Vagina (tissue), 2 donors: Measurements from ENCODE around the gene KRT86. TPM values are rescaled to one million over a fixed set of nuclear protein-coding genes. Genes with fewer than 3 reads are reported as not detected.

Experiments
- DNase-seq, 2 donors: peaks; one replicate each; pipeline ENCODE4 v3.0.0-alpha.2; 2017; ENCODE audit errors: extremely low spot score in 2 of 2
- H3K27ac ChIP-seq: fragments of 200-600 bp; sonication (generic); one replicate; pipeline ENCODE4 v1.5.1; 2019
- H3K27me3 ChIP-seq: fragments of 200-600 bp; sonication (generic); one replicate; pipeline ENCODE4 v1.5.1; 2019
- H3K36me3 ChIP-seq, 2 donors: fragments of 200-600 bp; sonication (generic); one replicate each; pipeline ENCODE4 v1.5.1; 2017 to 2019
- H3K4me1 ChIP-seq: fragments of 200-600 bp; sonication (generic); one replicate; pipeline ENCODE4 v1.5.1; 2019
- H3K4me3 ChIP-seq, 2 donors: fragments of 200-600 bp; sonication (generic); 1 replicate in 1 of 2; 2 replicates in 1 of 2; pipeline ENCODE4 v1.5.1; 2016 to 2019
- H3K9me3 ChIP-seq: fragments of 200-600 bp; sonication (generic); one replicate; pipeline ENCODE4 v1.5.1; 2019
- CTCF ChIP-seq, 3 experiments: fragments of 450-650 bp in 2 of 3; fragments of 200-600 bp in 1 of 3; sonication (generic) in 1 of 3; IDR thresholded peaks; one replicate each; pipeline ENCODE4 v1.5.1; 2017 to 2019; ENCODE audit warnings: antibody characterized with exemption in 3 of 3, mild to moderate bottlenecking in 2 of 3, moderate library complexity in 2 of 3
- POLR2A ChIP-seq, 2 donors: fragments of 450-650 bp; IDR thresholded peaks; one replicate each; pipeline ENCODE4 v1.6.1; 2017; ENCODE audit warnings: antibody characterized with exemption in 2 of 2, mild to moderate bottlenecking in 2 of 2, moderate library complexity in 2 of 2
- POLR2AphosphoS5 ChIP-seq, 2 donors: sonication (generic); formaldehyde crosslinking; IDR thresholded peaks; one replicate each; pipeline ENCODE4 v1.9.0; 2017; ENCODE audit warnings: antibody characterized with exemption in 2 of 2, mild to moderate bottlenecking in 2 of 2, low read depth in 1 of 2; ENCODE audit not compliant: insufficient read depth in 1 of 2
- intact Hi-C: fragments of 100-400 bp; cut with DNase I; formaldehyde crosslinking; loops from one replicate; pipeline ENCODE4 v1.15.1; 2023
- total RNA-seq: library from RNA; depleted of rRNA; stranded (reverse); fragments of >200 nt; gene quantifications from one replicate; pipeline ENCODE4 v1.2.3, GENCODE V29; 2016

The KRT86 gene
- total RNA-seq, 1 donor from 2014 or later: not detected

- H3K27me3 ChIP-seq: no peaks in the 10 kb centered on the region
- H3K36me3 ChIP-seq: no peaks in the 10 kb centered on the region
- H3K4me3 ChIP-seq: no peak overlapping the region
- H3K9me3 ChIP-seq: no peaks in the 10 kb centered on the region
- TF ChIP-seq CTCF (IDR thresholded peaks at IDR 0.05) (no peak), POLR2A (IDR thresholded peaks at IDR 0.05) (no peak), POLR2AphosphoS5 (IDR thresholded peaks at IDR 0.05; ENCODE audit: insufficient read depth in 1 of 2, low read depth in 1 of 2) (no peak)
- no peak for DNase-seq
- no peaks in the 10 kb centered on the region for H3K4me1 ChIP-seq
- no peak overlapping the region for H3K27ac ChIP-seq
- intact Hi-C loops: no loop called here
Observed at GRCh38 chr12:52346593-52346992, 72.1 kb downstream of the KRT86 start.

- no peak overlapping the region for H3K27ac ChIP-seq
Observed at GRCh38 chr12:52347016-52347415, 72.6 kb downstream of the KRT86 start.

GRCh38 chr12:52347551-52348510 is 73.4 kb downstream of the KRT86 start:
- no peaks in the 10 kb centered on the region for H3K4me1 ChIP-seq
- no peaks in the 10 kb centered on the region for H3K36me3 ChIP-seq
- TF ChIP-seq POLR2A (IDR thresholded peaks at IDR 0.05) (no peak), CTCF (IDR thresholded peaks at IDR 0.05) (no peak)
- H3K9me3 ChIP-seq: no peaks in the 10 kb centered on the region
- intact Hi-C loops: no loop called here
- DNase-seq: no peak
- H3K4me3 ChIP-seq: no peak overlapping the region
- no peak overlapping the region for H3K27ac ChIP-seq
- no peaks in the 10 kb centered on the region for H3K27me3 ChIP-seq

More at GRCh38 chr12:52347016-52347415, 72.6 kb downstream of the KRT86 start:
- H3K4me1 ChIP-seq: no peaks in the 10 kb centered on the region
- intact Hi-C loops: no loop called here
- no peak for DNase-seq
- TF ChIP-seq CTCF (IDR thresholded peaks at IDR 0.05): no peak
- H3K27me3 ChIP-seq: no peaks in the 10 kb centered on the region
- no peaks in the 10 kb centered on the region for H3K9me3 ChIP-seq
- H3K36me3 ChIP-seq: no peaks in the 10 kb centered on the region
- H3K4me3 ChIP-seq: no peak overlapping the region

- intact Hi-C loops: no loop called here
- Histone ChIP-seq H3K9me3 (no peaks in the 10 kb centered on the region), H3K36me3 (no peaks in the 10 kb centered on the region), H3K27ac (no peak overlapping the region), H3K27me3 (no peaks in the 10 kb centered on the region), H3K4me1 (no peaks in the 10 kb centered on the region), H3K4me3 (no peak overlapping the region)
- DNase-seq: no peak
- TF ChIP-seq POLR2AphosphoS5 (IDR thresholded peaks at IDR 0.05; ENCODE audit: insufficient read depth in 1 of 2, low read depth in 1 of 2) (no peak), CTCF (IDR thresholded peaks at IDR 0.05) (no peak), POLR2A (IDR thresholded peaks at IDR 0.05) (no peak)
Observed at GRCh38 chr12:52349196-52349595, 74.8 kb downstream of the KRT86 start.

- Histone ChIP-seq H3K4me1 (no peaks in the 10 kb centered on the region), H3K27ac (no peak overlapping the region), H3K4me3 (no peak overlapping the region), H3K36me3 (no peaks in the 10 kb centered on the region), H3K27me3 (no peaks in the 10 kb centered on the region), H3K9me3 (no peaks in the 10 kb centered on the region)
- intact Hi-C loops: no loop called here
- TF ChIP-seq POLR2A (IDR thresholded peaks at IDR 0.05): no peak
- TF ChIP-seq POLR2AphosphoS5 (IDR thresholded peaks at IDR 0.05; ENCODE audit: insufficient read depth in 1 of 2, low read depth in 1 of 2): no peak
- no peak for TF ChIP-seq CTCF (IDR thresholded peaks at IDR 0.05)
- DNase-seq: no peak
Observed at GRCh38 chr12:52350021-52350620, 75.7 kb downstream of the KRT86 start.
